ENCODE data around the gene BEND4. TPM values are rescaled to one million over a fixed set of nuclear protein-coding genes. Genes with fewer than 3 reads are reported as not detected.

The BEND4 gene
- total RNA-seq, 2 donors from 2014 or later: 3.9 to 25.2 TPM

DNA sequence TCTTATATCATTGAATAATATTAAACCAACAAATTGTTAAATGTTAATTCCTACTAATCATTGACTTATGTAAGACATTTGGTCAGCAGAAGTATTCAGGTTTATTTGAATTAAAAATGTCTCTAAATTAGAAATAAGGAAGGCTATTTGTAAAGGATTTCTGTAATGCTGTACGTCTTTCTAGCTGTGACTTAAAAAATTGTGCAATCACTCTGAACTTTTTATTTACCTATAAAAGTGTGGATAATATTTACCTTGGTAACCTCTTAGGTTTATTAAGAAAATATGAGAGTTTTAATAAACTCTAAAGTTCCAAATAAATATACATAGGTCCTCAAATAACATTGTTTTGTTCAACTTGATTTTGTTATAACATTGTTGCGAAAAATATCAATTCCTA is 85.2 kb downstream of the BEND4 start:
- H3K9me3 ChIP-seq: no peaks in the 10 kb centered on the region
- H3K4me3 ChIP-seq: no peak overlapping the region
- no peak for DNase-seq (ENCODE audit: low spot score)
- no peak for TF ChIP-seq POLR2A (IDR thresholded peaks at IDR 0.05)
- TF ChIP-seq POLR2AphosphoS5 (IDR thresholded peaks at IDR 0.05): no peak
- TF ChIP-seq, protein P1, sequence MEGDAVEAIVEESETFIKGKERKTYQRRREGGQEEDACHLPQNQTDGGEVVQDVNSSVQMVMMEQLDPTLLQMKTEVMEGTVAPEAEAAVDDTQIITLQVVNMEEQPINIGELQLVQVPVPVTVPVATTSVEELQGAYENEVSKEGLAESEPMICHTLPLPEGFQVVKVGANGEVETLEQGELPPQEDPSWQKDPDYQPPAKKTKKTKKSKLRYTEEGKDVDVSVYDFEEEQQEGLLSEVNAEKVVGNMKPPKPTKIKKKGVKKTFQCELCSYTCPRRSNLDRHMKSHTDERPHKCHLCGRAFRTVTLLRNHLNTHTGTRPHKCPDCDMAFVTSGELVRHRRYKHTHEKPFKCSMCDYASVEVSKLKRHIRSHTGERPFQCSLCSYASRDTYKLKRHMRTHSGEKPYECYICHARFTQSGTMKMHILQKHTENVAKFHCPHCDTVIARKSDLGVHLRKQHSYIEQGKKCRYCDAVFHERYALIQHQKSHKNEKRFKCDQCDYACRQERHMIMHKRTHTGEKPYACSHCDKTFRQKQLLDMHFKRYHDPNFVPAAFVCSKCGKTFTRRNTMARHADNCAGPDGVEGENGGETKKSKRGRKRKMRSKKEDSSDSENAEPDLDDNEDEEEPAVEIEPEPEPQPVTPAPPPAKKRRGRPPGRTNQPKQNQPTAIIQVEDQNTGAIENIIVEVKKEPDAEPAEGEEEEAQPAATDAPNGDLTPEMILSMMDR (IDR thresholded peaks at IDR 0.05): no peak
- no peaks in the 10 kb centered on the region for H3K36me3 ChIP-seq
- 38% methylated on average over 2 of the region's 2 CpGs for whole genome bisulfite sequencing
- no peaks in the 10 kb centered on the region for H3K4me1 ChIP-seq (replicated peaks)
- intact Hi-C loops (cut with DNase I): no loop called here
- H3K27me3 ChIP-seq (replicated peaks; ENCODE audit: insufficient read depth): no peaks in the 10 kb centered on the region
- no peak overlapping the region for H3K27ac ChIP-seq

DNA sequence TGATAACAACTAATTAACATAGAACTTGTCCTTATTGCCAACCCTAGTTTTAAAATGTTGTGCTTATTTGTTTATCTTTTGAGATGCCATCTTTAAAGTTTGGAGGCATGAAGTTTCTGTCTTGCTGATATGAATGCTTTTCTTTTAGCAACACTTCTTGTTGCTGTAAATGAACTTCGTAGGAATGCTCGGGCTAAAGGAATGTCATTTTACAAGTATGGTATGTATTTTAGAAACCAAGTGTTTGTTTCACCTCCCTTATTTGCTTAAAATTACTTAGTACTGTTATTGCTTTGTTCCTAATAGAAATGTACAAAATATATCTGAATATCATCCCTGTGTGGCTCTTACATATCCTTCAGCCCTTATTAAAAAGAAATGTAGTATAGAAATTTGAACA is 86.1 kb downstream of the BEND4 start:
- Histone ChIP-seq H3K4me3 (no peak overlapping the region), H3K9me3 (no peaks in the 10 kb centered on the region), H3K4me1 (replicated peaks) (no peaks in the 10 kb centered on the region), H3K36me3 (no peaks in the 10 kb centered on the region), H3K27ac (no peak overlapping the region), H3K27me3 (replicated peaks; ENCODE audit: insufficient read depth) (no peaks in the 10 kb centered on the region)
- TF ChIP-seq, protein P1 (IDR thresholded peaks at IDR 0.05): no peak
- WGBS: 66% methylated on average over 2 of the region's 2 CpGs
- intact Hi-C loops (cut with DNase I): no loop called here
- no peak for DNase-seq (ENCODE audit: low spot score)

Other genes with a start within 250 kb of the BEND4 start
- gene TMEM33, start 217.2 kb downstream of the BEND4 start, total RNA-seq: 10 to 100 TPM; 36.5 to 77.7 TPM
- 10 to 100 TPM in 1 of 2 donors, under 1 TPM in 1; 0.32 to 37.5 TPM for gene DCAF4L1, start 170.9 kb downstream of the BEND4 start, total RNA-seq
- gene SLC30A9, start 162.1 kb downstream of the BEND4 start, total RNA-seq: 10 to 100 TPM; 61.4 to 71.6 TPM
- gene SHISA3, start 244.8 kb upstream of the BEND4 start, total RNA-seq: under 1 TPM in 1 of 2 donors, not detected in 1; 0.36 TPM